Lower leg skin (tissue), 3 donors: ENCODE data around the gene CYP2U1.

Source experiments
- CTCF ChIP-seq, 3 donors: fragments of 450-650 bp; IDR thresholded peaks; one replicate each; pipeline ENCODE4 v1.5.1; 2016; ENCODE audit warnings: antibody characterized with exemption in 3 of 3, mild to moderate bottlenecking in 3 of 3, moderate library complexity in 2 of 3
- POLR2A ChIP-seq, 2 donors: fragments of 450-650 bp; IDR thresholded peaks; one replicate each; pipeline ENCODE4 v1.6.1; 2016 to 2017; ENCODE audit warnings: antibody characterized with exemption in 2 of 2, mild to moderate bottlenecking in 1 of 2, moderate library complexity in 1 of 2

- TF ChIP-seq CTCF (IDR thresholded peaks at IDR 0.05) (no peak), POLR2A (IDR thresholded peaks at IDR 0.05) (no peak)
These were observed 35.6 kb downstream of the CYP2U1 start for GRCh38 chr4:107966903-107967302.
